ENCODE data around the gene NID2. TPM values are rescaled to one million over a fixed set of nuclear protein-coding genes. Genes with fewer than 3 reads are reported as not detected.

The NID2 gene
- polyA plus RNA-seq, 3 donors: 4.0 to 25.9 (median 21.7) TPM

DNA sequence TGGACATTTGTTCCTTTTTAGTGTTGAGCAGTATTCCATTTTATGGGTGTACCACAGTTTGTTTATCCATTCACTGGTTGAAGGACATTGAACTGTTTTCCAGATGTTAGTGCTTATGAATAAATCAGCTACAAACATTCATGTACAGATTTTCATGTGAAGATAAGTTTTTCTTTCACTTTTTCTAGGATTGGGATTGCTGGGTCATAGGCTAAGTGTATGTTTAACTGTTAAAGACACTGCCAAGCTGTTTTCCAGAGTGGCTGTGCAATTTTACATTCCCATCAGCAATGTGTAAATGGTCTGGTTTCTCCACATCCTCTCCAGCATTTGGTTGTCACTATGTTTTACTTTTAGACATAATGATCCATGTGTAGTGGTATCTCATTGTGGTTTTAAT is 14.0 kb upstream of the NID2 start:
- H3K27ac ChIP-seq (ENCODE audit: low read depth, low read length): no peak overlapping the region

DNA sequence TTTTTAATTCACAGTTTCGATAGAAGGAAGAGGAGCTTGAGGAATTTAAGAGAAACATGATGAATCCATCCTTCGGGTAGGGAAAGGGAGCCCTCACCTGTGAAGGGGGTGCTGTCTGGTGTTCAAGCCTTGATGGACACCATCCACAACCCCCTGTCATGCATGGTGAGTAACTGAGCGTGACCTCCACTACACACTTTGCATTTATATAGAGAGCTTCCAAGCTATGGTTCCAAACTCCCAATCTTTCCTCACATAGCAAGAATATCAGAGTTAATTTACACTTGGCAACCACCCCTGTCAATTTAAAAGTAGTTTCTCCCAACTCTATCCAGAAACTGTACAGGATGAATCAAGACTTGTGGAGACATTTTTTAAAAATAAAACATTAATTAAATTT is 13.1 kb upstream of the NID2 start:
- 82 to 92% (median 86%) methylated on average over 3 of the region's 3 CpGs for whole genome bisulfite sequencing, 3 donors
- no peak overlapping the region for H3K27ac ChIP-seq (ENCODE audit: low read depth, low read length)

DNA sequence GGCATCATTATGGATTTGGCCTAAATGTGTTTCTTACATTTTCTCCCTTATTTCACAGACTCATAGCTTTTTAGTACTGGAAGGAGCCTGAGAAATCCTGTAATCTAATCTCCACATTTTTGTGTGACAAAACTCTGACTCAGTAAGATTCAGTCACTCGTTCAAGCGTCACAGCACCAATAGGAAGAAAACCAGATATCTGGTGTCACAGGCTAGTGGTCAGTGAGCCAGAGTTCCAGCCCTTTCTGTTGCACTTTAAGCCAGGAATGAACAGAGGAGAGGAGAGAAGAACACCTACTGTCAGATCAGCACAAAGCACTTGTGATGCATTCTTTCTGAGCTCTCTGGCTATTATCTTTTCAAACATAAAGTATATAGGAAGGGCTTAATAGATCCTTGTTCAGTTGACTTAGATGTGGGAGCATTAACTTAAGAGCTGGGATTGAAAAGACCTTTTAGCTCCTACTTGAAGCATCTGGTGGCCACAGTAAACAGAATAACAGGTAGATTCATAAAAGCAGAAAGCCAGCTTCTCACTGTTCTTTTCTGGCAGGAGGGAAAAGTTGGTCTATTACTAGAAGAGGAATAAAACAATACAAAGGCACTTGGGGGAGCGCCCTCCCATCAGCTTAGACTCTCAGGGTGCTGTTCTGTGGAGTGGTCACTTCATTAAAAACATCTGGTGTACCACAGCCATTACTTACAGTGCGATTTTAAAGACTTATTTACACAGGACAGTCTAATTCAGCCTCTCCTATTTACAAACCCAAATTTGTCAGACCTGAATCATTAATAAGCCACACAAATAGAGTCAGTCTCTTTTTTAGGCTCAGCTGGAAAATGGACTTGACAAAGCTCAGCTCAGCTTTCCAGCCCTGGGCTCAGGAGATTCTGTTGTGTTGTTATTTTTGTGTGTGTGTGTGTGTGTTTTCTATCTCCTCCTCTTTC is 12.2 kb upstream of the NID2 start:
- 61 to 78% (median 69%) methylated on average over 4 of the region's 4 CpGs for WGBS, 3 donors

DNA sequence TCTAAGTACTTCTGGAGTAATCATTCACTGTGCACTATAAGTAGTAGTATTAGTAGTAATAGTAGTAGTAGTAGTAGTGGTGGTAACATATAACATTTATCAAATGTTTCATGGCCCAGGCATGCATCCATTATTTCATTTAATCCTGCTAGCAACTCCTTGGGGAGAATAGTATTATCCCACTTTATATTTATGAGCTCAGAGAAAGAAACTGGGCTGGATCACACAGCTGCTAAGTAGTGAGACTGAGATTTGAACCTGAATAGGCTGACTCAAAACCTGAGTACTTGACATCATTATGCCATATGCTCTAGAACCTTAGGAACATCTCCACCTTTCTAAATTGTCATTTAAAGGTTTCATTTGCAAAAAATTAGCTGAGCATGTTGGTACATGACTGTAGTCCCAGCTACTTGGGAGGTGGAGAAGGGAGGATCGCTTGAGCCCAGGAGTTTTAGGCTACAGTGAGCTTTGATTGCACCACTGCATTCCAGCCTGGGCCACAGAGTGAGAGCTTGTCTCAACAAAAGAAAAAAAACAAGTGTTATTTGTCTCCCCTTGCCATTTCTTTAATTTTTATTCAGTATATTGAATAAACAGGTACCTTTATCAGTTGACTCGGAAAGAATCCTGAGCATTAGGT is 11.4 kb upstream of the NID2 start:
- WGBS, 3 donors: 72 to 89% (median 85%) methylated on average over 2 of the region's 2 CpGs

More for the DNA sequence above, 12.2 kb upstream of the NID2 start:
- no peak overlapping the region for H3K27ac ChIP-seq (ENCODE audit: low read depth, low read length)

DNA sequence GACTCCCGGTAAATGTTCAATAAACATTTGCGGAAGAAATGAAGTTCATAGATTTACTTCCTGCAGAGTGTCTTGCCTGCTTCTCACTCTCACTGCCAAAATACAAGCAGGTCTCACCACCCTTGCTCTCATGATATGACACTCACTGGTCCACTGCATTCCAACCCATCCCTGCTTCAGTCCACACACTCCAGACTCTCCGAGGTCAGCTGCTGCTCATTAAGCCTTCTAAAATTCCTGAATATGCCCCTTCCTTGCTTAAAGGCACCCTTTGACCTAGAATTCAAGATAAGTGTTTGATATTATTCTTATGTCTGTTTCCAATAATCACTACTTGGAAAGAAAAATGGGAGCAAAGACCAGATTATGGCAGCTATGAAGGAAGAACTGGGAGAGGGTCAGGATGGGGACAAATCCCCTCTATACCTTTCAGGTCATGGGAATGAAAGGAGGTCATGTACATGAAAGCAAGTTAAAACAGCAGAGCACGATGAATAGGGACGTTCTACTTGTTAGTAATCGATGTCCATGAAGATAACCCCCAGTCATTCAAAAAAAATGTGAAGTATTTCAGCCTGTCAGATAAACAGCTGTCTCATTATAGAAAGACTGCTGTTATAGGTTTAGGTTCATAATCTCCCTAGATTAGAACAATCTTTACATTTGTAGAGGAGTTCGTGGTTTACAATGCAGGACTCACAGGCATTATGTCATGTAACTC is 10.5 kb upstream of the NID2 start:
- H3K27ac ChIP-seq (ENCODE audit: low read depth, low read length): no peak overlapping the region
- WGBS, 3 donors: 57 to 86% (median 85%) methylated on average over 7 of the region's 7 CpGs

More for the DNA sequence above, 11.4 kb upstream of the NID2 start:
- H3K27ac ChIP-seq (ENCODE audit: low read depth, low read length): no peak overlapping the region

- H3K27ac ChIP-seq (ENCODE audit: low read depth, low read length): no peak overlapping the region
- WGBS, 3 donors: 86 to 94% (median 93%) methylated on average over 2 of the region's 2 CpGs
These were observed 9.9 kb upstream of the NID2 start for GRCh38 chr14:52078721-52079120.

DNA sequence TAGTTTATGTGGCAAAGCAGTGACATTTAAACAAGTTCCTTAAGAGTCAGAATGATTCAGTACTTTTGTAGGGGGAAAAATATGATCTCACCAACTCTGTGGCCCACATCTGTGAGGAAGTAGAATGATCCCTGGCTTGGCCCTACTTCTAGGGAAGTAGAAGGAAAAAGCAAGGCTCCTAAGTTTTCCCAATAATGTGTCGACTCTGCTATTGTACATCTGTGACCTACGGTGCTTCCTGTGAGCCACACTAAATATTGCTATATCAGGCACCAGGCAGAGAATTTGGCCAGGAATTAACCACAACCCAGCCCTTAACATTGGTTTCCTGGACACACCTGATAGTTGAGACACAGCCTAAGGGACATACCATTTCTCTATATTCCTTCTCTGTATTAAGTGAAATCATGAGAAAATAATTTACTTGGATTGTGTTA is 9.3 kb upstream of the NID2 start:
- WGBS, 3 donors: 37 to 83% (median 42%) methylated on average over 2 of the region's 2 CpGs
- no peak overlapping the region for H3K27ac ChIP-seq (ENCODE audit: low read depth, low read length)

DNA sequence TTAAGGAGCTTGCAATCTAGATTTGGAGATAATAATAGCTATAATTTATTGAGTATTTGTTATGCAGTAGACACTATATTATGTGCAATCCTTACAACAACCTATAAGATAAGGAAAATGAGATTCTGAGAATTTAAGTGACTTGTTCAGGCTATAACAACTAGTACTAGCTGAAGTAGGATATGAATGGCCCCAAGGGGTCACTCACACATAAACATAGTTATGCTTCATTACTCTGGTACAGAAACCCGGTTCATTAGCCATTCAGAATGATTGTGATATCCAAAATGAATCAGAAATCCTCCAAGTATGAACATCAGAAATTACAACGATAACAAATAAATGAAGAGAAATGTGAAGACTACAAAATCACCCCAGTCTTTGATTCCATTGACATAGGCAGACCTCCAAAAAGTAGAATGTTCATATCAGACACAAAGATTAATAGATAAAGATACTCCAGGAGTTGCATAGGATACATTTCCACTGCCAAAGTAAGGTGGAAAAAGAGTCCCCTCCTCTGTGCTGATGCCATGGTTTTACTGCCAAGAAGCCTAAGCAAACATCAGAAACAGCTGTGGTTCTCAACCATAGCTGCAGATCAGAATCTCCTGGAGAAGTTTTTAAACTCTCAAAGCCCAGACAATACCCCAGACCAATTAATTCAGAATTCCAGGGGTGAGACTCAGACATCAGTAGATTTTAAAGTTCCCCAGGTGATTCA is 8.6 kb upstream of the NID2 start:
- WGBS, 3 donors: 42 to 83% (median 65%) methylated on average over 2 of the region's 2 CpGs

DNA sequence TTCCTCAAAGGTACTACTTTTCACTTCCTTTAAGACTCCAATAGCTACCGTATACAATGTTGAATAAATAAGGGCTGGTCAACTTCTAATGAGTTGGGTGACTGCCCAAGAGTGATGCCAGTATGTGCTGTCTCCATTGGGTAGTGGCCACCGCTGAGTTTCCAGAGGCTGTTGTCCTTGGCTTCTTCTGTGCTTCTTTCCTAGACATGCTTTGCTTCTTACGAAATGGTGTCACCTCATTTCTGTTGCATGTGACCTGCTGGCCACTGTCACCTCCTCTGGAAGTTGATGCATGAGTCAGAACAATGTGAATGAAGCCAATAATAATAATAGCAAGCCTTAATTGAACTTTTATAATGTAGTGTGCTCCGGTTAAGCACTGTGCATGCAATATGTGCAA is 7.5 kb upstream of the NID2 start:
- WGBS, 3 donors: 56 to 61% (median 57%) methylated on average over 4 of the region's 4 CpGs

More for the DNA sequence above, 8.6 kb upstream of the NID2 start:
- no peak overlapping the region for H3K27ac ChIP-seq (ENCODE audit: low read depth, low read length)

GRCh38 chr14:52075371-52075770 is 6.5 kb upstream of the NID2 start:
- no peak overlapping the region for H3K27ac ChIP-seq (ENCODE audit: low read depth, low read length)
- WGBS, 3 donors: 76 to 98% (median 94%) methylated on average over 4 of the region's 4 CpGs

More for the DNA sequence above, 7.5 kb upstream of the NID2 start:
- H3K27ac ChIP-seq (ENCODE audit: low read depth, low read length): no peak overlapping the region

DNA sequence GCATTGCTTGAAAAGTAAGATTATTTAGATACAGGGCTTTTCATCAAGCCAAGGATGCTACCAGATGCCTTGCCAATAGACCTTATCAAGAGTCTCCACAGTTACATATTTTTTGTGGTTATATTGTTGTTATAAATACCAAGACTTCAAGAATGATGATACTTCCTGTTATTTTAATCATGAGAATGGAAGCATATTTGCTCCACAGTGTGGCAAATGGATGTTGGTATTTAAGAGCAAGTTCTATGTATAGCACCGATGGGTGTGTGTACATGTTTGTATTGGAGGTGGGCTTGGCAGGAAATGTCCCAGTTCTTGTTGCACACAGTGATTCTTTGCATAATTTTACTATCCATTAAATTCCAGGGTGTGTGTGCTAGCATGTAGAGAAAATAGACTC is 4.4 kb upstream of the NID2 start:
- WGBS, 3 donors: 54 to 80% (median 78%) methylated on average over 1 of the region's 1 CpG
- H3K27ac ChIP-seq (ENCODE audit: low read depth, low read length): no peak overlapping the region

GRCh38 chr14:52072266-52072780 is 3.5 kb upstream of the NID2 start:
- H3K27ac ChIP-seq (ENCODE audit: low read depth, low read length): no peak overlapping the region
- 88 to 89% (median 89%) methylated on average over 2 of the region's 2 CpGs for WGBS, 3 donors

DNA sequence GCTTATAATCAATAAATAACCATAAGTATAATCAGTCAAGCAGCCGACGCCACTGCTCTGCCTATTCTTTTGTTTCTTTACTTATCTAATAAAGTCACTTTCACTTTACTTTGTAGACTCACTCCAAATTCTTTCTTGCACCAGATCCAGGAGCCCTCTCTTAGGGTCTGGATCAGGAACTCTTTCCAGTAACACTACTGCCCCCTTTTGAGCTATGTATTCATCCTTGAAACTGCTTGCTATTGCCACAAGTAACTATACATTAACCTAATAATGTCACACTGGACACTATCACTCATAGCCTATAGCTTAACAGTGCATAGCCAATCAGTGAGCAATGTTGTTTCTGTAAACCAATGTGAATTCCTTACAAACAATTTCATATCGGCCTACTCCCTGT is 2.8 kb upstream of the NID2 start:
- WGBS, 3 donors: 32 to 52% (median 45%) methylated on average over 3 of the region's 3 CpGs
- no peak overlapping the region for H3K27ac ChIP-seq (ENCODE audit: low read depth, low read length)

DNA sequence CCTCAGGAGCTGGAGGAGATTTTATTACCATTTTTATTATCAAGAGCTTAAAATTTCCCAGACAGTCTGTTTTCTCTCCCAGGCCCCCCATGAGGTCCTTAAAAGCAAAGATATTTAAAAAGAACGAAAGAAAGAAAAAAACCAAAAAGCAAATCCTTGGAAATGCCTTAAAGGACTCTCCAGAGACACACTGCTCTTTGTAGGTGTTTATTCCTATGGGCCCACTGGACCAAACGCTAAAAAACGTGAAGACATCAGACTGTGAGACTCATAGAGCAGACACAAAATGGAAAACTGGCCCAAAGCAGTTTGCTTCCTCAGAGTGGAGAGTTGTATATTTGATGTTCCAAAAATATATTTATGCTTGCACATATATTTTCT is 1.2 kb upstream of the NID2 start:
- 40 to 64% (median 58%) methylated on average over 3 of the region's 3 CpGs for WGBS, 3 donors
- H3K27ac ChIP-seq (ENCODE audit: low read depth, low read length): no peak overlapping the region

DNA sequence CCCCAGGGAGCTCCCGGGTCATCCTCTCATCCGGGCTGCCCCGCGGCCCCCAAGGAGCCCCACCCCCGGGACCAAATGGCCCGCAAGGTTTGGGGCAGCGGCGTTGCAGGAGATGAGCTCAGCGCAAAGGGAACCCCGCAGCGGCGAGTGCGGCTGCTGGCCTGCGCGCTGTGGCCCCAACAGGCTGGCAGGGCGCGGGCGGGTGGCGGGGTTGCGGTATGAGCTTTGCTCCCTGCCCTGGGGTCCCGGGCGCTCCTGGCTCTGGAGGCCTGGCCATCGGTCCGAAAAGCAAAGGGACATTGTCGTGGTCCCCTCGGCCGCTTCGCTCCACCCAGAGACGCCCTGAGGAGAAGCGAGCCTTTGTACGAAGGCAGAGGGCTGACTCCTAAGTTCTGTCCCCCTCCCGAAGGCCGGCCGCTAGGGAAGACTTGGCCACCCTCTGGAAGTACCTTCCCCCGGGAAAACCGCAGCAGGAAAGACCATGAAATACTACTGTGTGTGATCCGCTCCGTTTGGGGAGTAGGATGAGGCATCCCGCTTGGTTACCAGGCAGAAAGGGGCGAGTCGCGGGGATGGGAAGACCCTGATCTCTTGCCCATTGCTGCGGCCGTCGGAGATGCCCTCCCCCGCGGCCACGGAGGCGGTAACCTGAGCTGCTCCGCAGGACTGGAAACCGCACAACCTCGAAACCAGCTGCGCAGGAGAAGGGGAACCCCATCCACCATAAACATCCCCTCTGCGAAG is 620 bp upstream of the NID2 start:
- H3K27ac ChIP-seq (ENCODE audit: low read depth, low read length): no peak overlapping the region
- 3 to 5% (median 3%) methylated on average over 47 to 54 of the region's 54 CpGs for WGBS, 3 donors

DNA sequence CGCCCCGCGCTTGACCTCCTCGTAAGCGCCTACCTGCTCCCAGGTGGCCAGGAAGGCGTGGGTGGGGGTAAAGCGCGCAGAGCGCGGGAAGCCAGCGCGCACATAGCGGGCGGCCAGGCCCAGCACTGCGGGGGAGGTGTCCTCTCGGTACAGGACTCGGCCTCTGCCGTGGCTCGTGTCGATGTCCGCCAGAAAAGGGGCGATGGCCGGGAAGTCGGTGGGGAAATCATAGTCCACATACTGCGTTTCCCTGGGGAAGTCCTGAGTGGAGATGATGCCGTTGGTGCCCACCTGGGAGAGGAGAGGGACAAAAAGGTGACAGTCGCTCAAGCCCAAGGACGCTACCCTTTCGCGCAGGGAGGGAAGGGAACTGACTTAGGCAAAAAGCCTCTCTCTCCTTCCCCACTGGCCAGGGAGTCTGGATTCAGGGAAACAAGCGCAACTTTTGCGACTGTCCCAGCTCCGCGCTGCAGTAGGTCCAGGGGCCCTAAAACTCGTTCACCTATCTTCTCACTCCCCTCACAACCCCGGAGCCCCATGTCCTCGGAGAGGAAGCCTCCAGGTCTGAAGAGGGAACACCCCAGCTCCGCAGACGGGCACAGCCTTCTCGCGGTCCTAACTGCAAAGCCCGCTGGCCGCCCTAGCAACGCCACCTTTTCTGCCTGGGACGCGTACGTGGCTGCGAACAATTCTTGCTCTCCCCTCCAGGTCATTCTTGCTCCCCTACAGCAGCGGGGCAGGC is 815 bp downstream of the NID2 start:
- H3K27ac ChIP-seq (ENCODE audit: low read depth, low read length): no peak overlapping the region
- WGBS, 3 donors: 2 to 3% (median 2%) methylated on average over 49 of the region's 49 CpGs

- 86 to 95% (median 93%) methylated on average over 2 of the region's 2 CpGs for WGBS, 3 donors
- H3K27ac ChIP-seq (ENCODE audit: low read depth, low read length): no peak overlapping the region
These were observed 4.7 kb downstream of the NID2 start for GRCh38 chr14:52064174-52064573.

Data from adipose tissue (tissue), 3 donors.